Measurements from ENCODE around the gene SLFN13.
"Not testable (repeated sequence)": the region's sequence is repeated elsewhere in the genome, so short reads cannot be mapped to it uniquely, and the experiment has no call there.

The SLFN13 gene

GRCh38 chr17:35432176-35433074 lies 16.1 kb downstream of the SLFN13 start, which contains the start of gene SLFN12:
TSS of gene SLFN12 (minus strand) at chr17:35432500. CDS start at chr17:35423028, 9,472 bp downstream.
- peak; percentile 93 for DNase-seq

GRCh38 chr17:35429702-35430101 lies 18.9 kb downstream of the SLFN13 start:
- no peak for DNase-seq

- no peak for DNase-seq
Measured at GRCh38 chr17:35428229-35428628, 20.3 kb downstream of the SLFN13 start.

GRCh38 chr17:35423761-35424160 lies 24.8 kb downstream of the SLFN13 start:
- peak; percentile 49 for DNase-seq

- DNase-seq = not testable (repeated sequence)
Measured at GRCh38 chr17:35421069-35421468, 27.5 kb downstream of the SLFN13 start.

GRCh38 chr17:35416659-35417058 lies 31.9 kb downstream of the SLFN13 start:
- DNase-seq = no peak

GRCh38 chr17:35414707-35415106 lies 33.9 kb downstream of the SLFN13 start:
- not testable (repeated sequence) for DNase-seq

- no peak for DNase-seq
Measured at GRCh38 chr17:35414247-35414646, 34.3 kb downstream of the SLFN13 start.

- no peak for DNase-seq
Measured at GRCh38 chr17:35407531-35407930, 41.0 kb downstream of the SLFN13 start.

GRCh38 chr17:35406568-35406967 lies 42.0 kb downstream of the SLFN13 start:
- no peak for DNase-seq

GRCh38 chr17:35404360-35404759 lies 44.2 kb downstream of the SLFN13 start:
- DNase-seq = no peak

- not testable (repeated sequence) for DNase-seq
Measured at GRCh38 chr17:35393783-35394182, 54.8 kb downstream of the SLFN13 start.

- DNase-seq = no peak
Measured at GRCh38 chr17:35390663-35391062, 57.9 kb downstream of the SLFN13 start.

- DNase-seq = no peak
Measured at GRCh38 chr17:35390156-35390555, 58.4 kb downstream of the SLFN13 start.

- no peak for DNase-seq
Measured at GRCh38 chr17:35387496-35387895, 61.1 kb downstream of the SLFN13 start.
